Suprapubic skin (tissue), 4 donors: Measurements from ENCODE around the gene LY6G6F. TPM values are rescaled to one million over a fixed set of nuclear protein-coding genes. Genes with fewer than 3 reads are reported as not detected.

Experiments
- DNase-seq, 2 donors: peaks; one replicate each; pipeline ENCODE4 v3.0.0-alpha.2; 2019; ENCODE audit warnings: low spot score in 2 of 2
- H3K27ac ChIP-seq: fragments of 200-600 bp; sonication (generic); one replicate; pipeline ENCODE4 v1.5.1; 2019
- H3K27me3 ChIP-seq: fragments of 200-600 bp; sonication (generic); one replicate; pipeline ENCODE4 v1.5.1; 2019
- H3K36me3 ChIP-seq: fragments of 200-600 bp; sonication (generic); one replicate; pipeline ENCODE4 v1.5.1; 2019
- H3K4me1 ChIP-seq: fragments of 200-600 bp; sonication (generic); one replicate; pipeline ENCODE4 v1.5.1; 2019
- H3K4me3 ChIP-seq: fragments of 200-600 bp; sonication (generic); one replicate; pipeline ENCODE4 v1.5.1; 2019; ENCODE audit warnings: mild to moderate bottlenecking
- H3K9me3 ChIP-seq: fragments of 200-600 bp; sonication (generic); one replicate; pipeline ENCODE4 v1.5.1; 2019
- CTCF ChIP-seq, 2 donors: fragments of 200-600 bp in 1 of 2; fragments of 450-650 bp in 1 of 2; sonication (generic) in 1 of 2; IDR thresholded peaks; one replicate each; pipeline ENCODE4 v1.5.1; 2016 to 2019; ENCODE audit warnings: antibody characterized with exemption in 2 of 2, mild to moderate bottlenecking in 1 of 2, moderate library complexity in 1 of 2
- EP300 ChIP-seq: sonication (generic); formaldehyde crosslinking; IDR thresholded peaks from one replicate; pipeline ENCODE4 v1.6.1; 2017; ENCODE audit warnings: antibody characterized with exemption
- POLR2A ChIP-seq, 2 donors: fragments of 450-650 bp; IDR thresholded peaks; one replicate each; pipeline ENCODE4 v1.6.1; 2017; ENCODE audit warnings: antibody characterized with exemption in 2 of 2, mild to moderate bottlenecking in 2 of 2, moderate library complexity in 2 of 2
- POLR2AphosphoS5 ChIP-seq, 3 donors: sonication (generic); formaldehyde crosslinking; IDR thresholded peaks; one replicate each; pipeline ENCODE4 v1.6.1; 2017; ENCODE audit warnings: antibody characterized with exemption in 3 of 3
- WGBS: methylation state at CpG from one replicate; pipeline ENCODE4 v1.1.5; 2018; 5-methylcytosine and 5-hydroxymethylcytosine counted together
- total RNA-seq, 4 donors: library from RNA; depleted of rRNA; stranded (reverse); fragments of >200 nt; gene quantifications; one replicate each; pipeline ENCODE4 v1.1.0, GENCODE V29; 2016

The LY6G6F gene
- total RNA-seq, 4 donors from 2014 or later: not detected

- peaks cover 56% of the 10 kb centered on the region for H3K4me1 ChIP-seq
- no peaks in the 10 kb centered on the region for H3K9me3 ChIP-seq
- DNase-seq: peak in 1 of 2 donors; percentile 84
- no peaks in the 10 kb centered on the region for H3K27me3 ChIP-seq
- peak within 1 kb of the TSS; percentile 73 for H3K4me3 ChIP-seq
- peaks cover 62% of the 10 kb centered on the region for H3K36me3 ChIP-seq
- WGBS: 11% methylated on average over 35 of the region's 36 CpGs
- TF ChIP-seq POLR2A (IDR thresholded peaks at IDR 0.05): no peak
- TF ChIP-seq CTCF (IDR thresholded peaks at IDR 0.05): peak in 1 of 2 donors; percentile 57
- peak within 1 kb of the TSS; percentile 91 for H3K27ac ChIP-seq
Observed at GRCh38 chr6:31728767-31729514, 22.3 kb downstream of the LY6G6F start, which contains the start of gene DDAH2. TSS of gene DDAH2 (minus strand) at chr6:31729299. CDS start at chr6:31729161, 138 bp downstream.

GRCh38 chr6:31729515-31729978 lies 22.9 kb downstream of the LY6G6F start:
- peak overlapping the region; percentile 91 for H3K27ac ChIP-seq
- 0% methylated on average over 14 of the region's 29 CpGs for WGBS
- no peaks in the 10 kb centered on the region for H3K9me3 ChIP-seq
- no peaks in the 10 kb centered on the region for H3K27me3 ChIP-seq
- peaks cover 65% of the 10 kb centered on the region for H3K36me3 ChIP-seq
- peak overlapping the region; percentile 73 for H3K4me3 ChIP-seq
- H3K4me1 ChIP-seq: peaks cover 62% of the 10 kb centered on the region
- TF ChIP-seq EP300 (no peak), POLR2AphosphoS5 (IDR thresholded peaks at IDR 0.05) (peak in 2 of 3 donors; percentile 49 to 54), CTCF (IDR thresholded peaks at IDR 0.05) (peak in 1 of 2 donors; percentile 21), POLR2A (IDR thresholded peaks at IDR 0.05) (no peak)
- DNase-seq: peak; percentile 96 to 97

GRCh38 chr6:31729979-31730630 lies 23.4 kb downstream of the LY6G6F start:
- Histone ChIP-seq H3K36me3 (peaks cover 65% of the 10 kb centered on the region), H3K27me3 (no peaks in the 10 kb centered on the region), H3K27ac (peak overlapping the region; percentile 91), H3K9me3 (no peaks in the 10 kb centered on the region), H3K4me1 (peaks cover 68% of the 10 kb centered on the region), H3K4me3 (peak overlapping the region; percentile 73)
- DNase-seq: peak; percentile 95 to 96
- 24% methylated on average over 11 of the region's 46 CpGs for WGBS
- TF ChIP-seq EP300 (no peak), POLR2A (IDR thresholded peaks at IDR 0.05) (peak in 1 of 2 donors; percentile 39), POLR2AphosphoS5 (IDR thresholded peaks at IDR 0.05) (peak in 1 of 3 donors; percentile 58)

GRCh38 chr6:31730631-31731086 lies 24.0 kb downstream of the LY6G6F start:
- peaks cover 71% of the 10 kb centered on the region for H3K4me1 ChIP-seq
- no peaks in the 10 kb centered on the region for H3K9me3 ChIP-seq
- no peak for TF ChIP-seq EP300
- TF ChIP-seq POLR2A (IDR thresholded peaks at IDR 0.05): no peak
- TF ChIP-seq POLR2AphosphoS5 (IDR thresholded peaks at IDR 0.05): no peak
- no peak for TF ChIP-seq CTCF (IDR thresholded peaks at IDR 0.05)
- 70% methylated on average over 11 of the region's 11 CpGs for WGBS
- H3K27ac ChIP-seq: peak overlapping the region; percentile 91
- no peak for DNase-seq
- H3K27me3 ChIP-seq: no peaks in the 10 kb centered on the region
- H3K4me3 ChIP-seq: peak overlapping the region; percentile 73
- peaks cover 65% of the 10 kb centered on the region for H3K36me3 ChIP-seq

- H3K4me3 ChIP-seq: no peak overlapping the region
- no peak for TF ChIP-seq POLR2AphosphoS5 (IDR thresholded peaks at IDR 0.05)
- no peak for TF ChIP-seq CTCF (IDR thresholded peaks at IDR 0.05)
- TF ChIP-seq EP300: no peak
- TF ChIP-seq POLR2A (IDR thresholded peaks at IDR 0.05): no peak
- DNase-seq: no peak
- no peaks in the 10 kb centered on the region for H3K9me3 ChIP-seq
- H3K27me3 ChIP-seq: no peaks in the 10 kb centered on the region
- WGBS: 66% methylated on average over 3 of the region's 3 CpGs
- peaks cover 73% of the 10 kb centered on the region for H3K4me1 ChIP-seq
- H3K27ac ChIP-seq: no peak overlapping the region
- peaks cover 52% of the 10 kb centered on the region for H3K36me3 ChIP-seq
Observed at GRCh38 chr6:31732029-31732428, 25.4 kb downstream of the LY6G6F start.
